Measurements from ENCODE around the gene BARHL2. TPM values are rescaled to one million over a fixed set of nuclear protein-coding genes. Genes with fewer than 3 reads are reported as not detected.
A peak's percentile ranks its signal among the peaks of the same experiment; 100 is the strongest.

BARHL2 gene
- not detected for total RNA-seq

GRCh38 chr1:90716552-90717355 lies at the start of gene BARHL2:
TSS of gene BARHL2 (minus strand) at chr1:90717302. CDS start at chr1:90717195, 107 bp downstream.
- intact Hi-C loops (cut with DNase I), result loop anchor here (10.0 kb wide), 2 partner anchors 238 to 448 kb away; no protein-coding TSS in a partner anchor
- Histone ChIP-seq H3K27me3 (peaks cover 14 to 100% (median 89%) of the 10 kb centered on the region in 4 donors), H3K36me3 (no peaks in the 10 kb centered on the region), H3K4me1 (peaks cover 26 to 63% (median 43%) of the 10 kb centered on the region in 4 donors), H3K9me3 (peaks cover 0 to 5% (median 2%) of the 10 kb centered on the region in 4 donors), H3K27ac (replicated peaks in 1 of 4) (no peak within 1 kb of the TSS), H3K4me3 (peak within 1 kb of the TSS; percentile 41 to 48 (median 45))
- WGBS, result 5% methylated on average over 54 of the region's 58 CpGs
- peak; percentile 79 for DNase-seq (ENCODE audit: extremely low spot score)
- TF ChIP-seq, protein P1, sequence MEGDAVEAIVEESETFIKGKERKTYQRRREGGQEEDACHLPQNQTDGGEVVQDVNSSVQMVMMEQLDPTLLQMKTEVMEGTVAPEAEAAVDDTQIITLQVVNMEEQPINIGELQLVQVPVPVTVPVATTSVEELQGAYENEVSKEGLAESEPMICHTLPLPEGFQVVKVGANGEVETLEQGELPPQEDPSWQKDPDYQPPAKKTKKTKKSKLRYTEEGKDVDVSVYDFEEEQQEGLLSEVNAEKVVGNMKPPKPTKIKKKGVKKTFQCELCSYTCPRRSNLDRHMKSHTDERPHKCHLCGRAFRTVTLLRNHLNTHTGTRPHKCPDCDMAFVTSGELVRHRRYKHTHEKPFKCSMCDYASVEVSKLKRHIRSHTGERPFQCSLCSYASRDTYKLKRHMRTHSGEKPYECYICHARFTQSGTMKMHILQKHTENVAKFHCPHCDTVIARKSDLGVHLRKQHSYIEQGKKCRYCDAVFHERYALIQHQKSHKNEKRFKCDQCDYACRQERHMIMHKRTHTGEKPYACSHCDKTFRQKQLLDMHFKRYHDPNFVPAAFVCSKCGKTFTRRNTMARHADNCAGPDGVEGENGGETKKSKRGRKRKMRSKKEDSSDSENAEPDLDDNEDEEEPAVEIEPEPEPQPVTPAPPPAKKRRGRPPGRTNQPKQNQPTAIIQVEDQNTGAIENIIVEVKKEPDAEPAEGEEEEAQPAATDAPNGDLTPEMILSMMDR (IDR thresholded peaks at IDR 0.05), result no peak
- TF ChIP-seq POLR2A (IDR thresholded peaks at IDR 0.05; ENCODE audit: low read depth) (no peak), EP300 (IDR thresholded peaks at IDR 0.05) (no peak), POLR2AphosphoS5 (IDR thresholded peaks at IDR 0.05) (no peak)

GRCh38 chr1:90763930-90764329 lies 46.8 kb upstream of the BARHL2 start:
- no peaks in the 10 kb centered on the region for H3K9me3 ChIP-seq
- intact Hi-C loops (cut with DNase I), result no loop called here
- DNase-seq (ENCODE audit: extremely low spot score), result no peak
- H3K27ac ChIP-seq (replicated peaks in 1 of 4), result no peak overlapping the region
- no peaks in the 10 kb centered on the region for H3K36me3 ChIP-seq
- H3K4me1 ChIP-seq, result no peaks in the 10 kb centered on the region
- no peak overlapping the region for H3K4me3 ChIP-seq
- 90% methylated on average over 6 of the region's 6 CpGs for WGBS
- no peak for TF ChIP-seq POLR2AphosphoS5 (IDR thresholded peaks at IDR 0.05)
- TF ChIP-seq, protein P1 (IDR thresholded peaks at IDR 0.05), result no peak
- TF ChIP-seq POLR2A (IDR thresholded peaks at IDR 0.05; ENCODE audit: low read depth), result no peak
- TF ChIP-seq EP300 (IDR thresholded peaks at IDR 0.05), result no peak
- H3K27me3 ChIP-seq, result peaks cover 0 to 37% (median 0%) of the 10 kb centered on the region in 4 donors

GRCh38 chr1:90763506-90763905 lies 46.4 kb upstream of the BARHL2 start:
- Histone ChIP-seq H3K4me1 (no peaks in the 10 kb centered on the region), H3K27me3 (peaks cover 0 to 39% (median 0%) of the 10 kb centered on the region in 4 donors), H3K4me3 (no peak overlapping the region), H3K9me3 (no peaks in the 10 kb centered on the region), H3K36me3 (no peaks in the 10 kb centered on the region), H3K27ac (replicated peaks in 1 of 4) (no peak overlapping the region)
- WGBS, result 79% methylated on average over 3 of the region's 3 CpGs
- TF ChIP-seq, protein P1 (IDR thresholded peaks at IDR 0.05), result no peak
- TF ChIP-seq EP300 (IDR thresholded peaks at IDR 0.05) (no peak), POLR2A (IDR thresholded peaks at IDR 0.05; ENCODE audit: low read depth) (no peak), POLR2AphosphoS5 (IDR thresholded peaks at IDR 0.05) (no peak)
- intact Hi-C loops (cut with DNase I), result no loop called here
- no peak for DNase-seq (ENCODE audit: extremely low spot score)

DNA sequence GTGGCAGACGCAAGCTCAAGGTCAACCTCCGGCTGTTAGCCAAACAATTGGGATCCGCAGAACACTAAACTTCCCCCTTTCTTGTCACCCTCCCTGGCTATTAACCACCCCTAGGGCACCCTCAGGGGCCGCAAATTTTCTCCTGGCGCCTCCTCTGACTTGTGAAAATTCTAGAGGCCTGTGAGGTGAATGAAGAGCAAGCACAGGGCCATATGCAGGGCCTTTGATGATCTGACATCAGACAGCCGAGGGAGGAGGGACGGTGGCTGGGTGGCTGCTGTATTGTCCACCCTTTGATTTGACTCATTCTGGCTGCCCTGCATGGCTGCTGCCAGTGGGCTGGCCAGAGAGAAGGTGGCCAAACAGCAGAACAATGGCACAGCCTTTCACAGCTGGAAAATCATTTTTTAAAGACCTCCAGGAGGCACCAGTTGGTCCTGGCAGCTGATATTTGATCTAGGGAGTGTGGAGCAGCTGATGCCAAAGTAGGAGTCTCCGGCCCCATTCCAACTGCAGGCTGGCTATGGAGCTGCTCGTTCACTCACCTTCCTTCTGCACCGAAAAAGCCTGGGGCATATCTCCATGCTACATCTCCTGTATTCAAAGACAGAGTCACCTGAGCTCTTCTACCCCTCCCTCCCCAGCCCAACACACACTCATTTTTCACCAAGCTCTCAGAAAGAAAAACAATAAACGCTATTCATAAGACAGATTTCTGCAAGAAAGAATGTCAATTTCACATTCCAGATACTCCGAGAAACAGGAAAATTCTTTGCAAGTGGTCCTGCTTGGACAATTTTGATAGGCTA lies 44.9 kb upstream of the BARHL2 start:
- DNase-seq (ENCODE audit: extremely low spot score), result no peak
- Histone ChIP-seq H3K9me3 (no peaks in the 10 kb centered on the region), H3K36me3 (no peaks in the 10 kb centered on the region), H3K4me3 (no peak overlapping the region), H3K4me1 (no peaks in the 10 kb centered on the region), H3K27me3 (peaks cover 0 to 45% (median 0%) of the 10 kb centered on the region in 4 donors), H3K27ac (replicated peaks in 1 of 4) (no peak overlapping the region)
- intact Hi-C loops (cut with DNase I), result no loop called here
- TF ChIP-seq POLR2A (IDR thresholded peaks at IDR 0.05; ENCODE audit: low read depth), result no peak
- no peak for TF ChIP-seq EP300 (IDR thresholded peaks at IDR 0.05)
- TF ChIP-seq, protein P1 (IDR thresholded peaks at IDR 0.05), result no peak
- TF ChIP-seq POLR2AphosphoS5 (IDR thresholded peaks at IDR 0.05), result no peak
- WGBS, result 24% methylated on average over 12 of the region's 12 CpGs
